Left ventricle myocardium superior (tissue), 1 donor: ENCODE data around the gene OR1E1. TPM values are rescaled to one million over a fixed set of nuclear protein-coding genes. Genes with fewer than 3 reads are reported as not detected.
"Not testable (repeated sequence)": the region's sequence is repeated elsewhere in the genome, so short reads cannot be mapped to it uniquely, and the experiment has no call there.

Experiments
- ATAC-seq: fragments of 200-7000 bp; cut with Tn5 transposase; one replicate; pipeline ENCODE4 v1.9.1; 2020; ENCODE audit warnings: mild to moderate bottlenecking, moderate library complexity
- DNase-seq: peaks from one replicate; pipeline ENCODE4 v3.0.0-alpha.2; 2020
- intact Hi-C: fragments of 100-400 bp; cut with micrococcal nuclease; formaldehyde crosslinking; loops from one replicate; pipeline ENCODE4 v1.11.0; 2022
- long read RNA-seq: library from polyadenylated mRNA; unstranded; transcript quantifications from one replicate; pipeline ENCODE4 v2.0.0, GENCODE V29; 2021
- total RNA-seq: library from RNA; stranded (reverse); fragmentation: NEBNext Ultra II Directional; extraction: Animal tissue kit (Norgen Biotek cat#: 25700); gene quantifications from one replicate; pipeline ENCODE4 v1.2.1, GENCODE V29; 2021
- donor health status: DM: no; HTN: yes; CAD: no; lungs with severe emphysema.

Gene OR1E1, protein sequence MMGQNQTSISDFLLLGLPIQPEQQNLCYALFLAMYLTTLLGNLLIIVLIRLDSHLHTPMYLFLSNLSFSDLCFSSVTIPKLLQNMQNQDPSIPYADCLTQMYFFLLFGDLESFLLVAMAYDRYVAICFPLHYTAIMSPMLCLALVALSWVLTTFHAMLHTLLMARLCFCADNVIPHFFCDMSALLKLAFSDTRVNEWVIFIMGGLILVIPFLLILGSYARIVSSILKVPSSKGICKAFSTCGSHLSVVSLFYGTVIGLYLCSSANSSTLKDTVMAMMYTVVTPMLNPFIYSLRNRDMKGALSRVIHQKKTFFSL
- total RNA-seq, result not detected
- long read RNA-seq, result 0 reads

- intact Hi-C loops, result no loop called here
- ATAC-seq, result no peak
- DNase-seq, result no peak
Measured at GRCh38 chr17:3398310-3398709, at the start of gene OR1E1. TSS of gene OR1E1 (minus strand) at chr17:3398410. CDS start at chr17:3398410, 0 bp downstream.

- no peak for DNase-seq
- ATAC-seq, result no peak
- intact Hi-C loops, result no loop called here
Measured at GRCh38 chr17:3447625-3448024, 49.4 kb upstream of the OR1E1 start.

DNA sequence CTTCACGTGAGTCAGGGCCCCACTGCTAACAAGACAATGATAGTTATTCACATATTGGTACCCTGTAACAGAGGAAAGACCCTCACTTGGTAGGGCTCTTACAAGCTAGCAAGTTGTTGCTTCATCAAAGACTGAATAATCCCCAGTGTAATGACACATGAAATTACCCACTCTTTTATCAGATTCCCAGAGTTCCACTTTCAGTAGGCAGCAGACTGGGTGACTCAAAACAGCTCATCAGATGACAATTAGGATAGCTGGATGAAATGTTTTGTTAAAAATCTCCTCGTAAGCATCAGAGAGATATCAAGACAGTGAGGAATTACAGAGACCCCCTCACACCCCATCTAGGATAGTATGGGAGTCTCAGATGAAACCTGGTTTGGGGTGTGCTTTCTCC is 42.2 kb upstream of the OR1E1 start:
- intact Hi-C loops, result no loop called here
- ATAC-seq (no peak), DNase-seq (no peak)

GRCh38 chr17:3438368-3438767 is 40.2 kb upstream of the OR1E1 start:
- intact Hi-C loops, result no loop called here
- no peak for ATAC-seq
- no peak for DNase-seq

DNA sequence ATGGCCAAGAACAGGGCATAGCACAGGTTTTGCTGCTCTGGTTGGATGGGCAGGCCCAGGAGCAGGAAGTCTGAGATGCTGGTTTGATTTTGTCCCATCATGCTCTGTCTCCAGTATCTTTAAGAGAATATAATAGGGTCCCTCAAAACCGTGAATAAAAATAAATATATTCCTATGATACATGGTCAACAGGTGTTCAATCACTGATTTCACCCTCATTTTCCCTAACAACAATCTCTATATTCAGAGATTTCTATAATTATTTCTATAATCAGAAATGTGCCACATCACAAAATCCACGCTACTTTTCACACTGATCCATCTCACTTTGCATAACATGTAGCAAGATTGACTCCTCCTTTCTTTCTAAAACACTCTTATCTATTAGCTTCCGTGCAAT is 35.5 kb upstream of the OR1E1 start, which contains the start of gene OR1E2:
TSS of gene OR1E2 (minus strand) at position 101 of the 400 bp plus-strand sequence. CDS start at position 101, 0 bp downstream.
- DNase-seq (no peak), ATAC-seq (no peak)
- intact Hi-C loops, result no loop called here

- ATAC-seq, intact Hi-C loops: not testable (repeated sequence)
- DNase-seq, result peak; percentile 37
Measured at GRCh38 chr17:3433215-3433614, 35.0 kb upstream of the OR1E1 start.

GRCh38 chr17:3418222-3418621 is 20.0 kb upstream of the OR1E1 start:
- ATAC-seq, result no peak
- intact Hi-C loops, result no loop called here

DNA sequence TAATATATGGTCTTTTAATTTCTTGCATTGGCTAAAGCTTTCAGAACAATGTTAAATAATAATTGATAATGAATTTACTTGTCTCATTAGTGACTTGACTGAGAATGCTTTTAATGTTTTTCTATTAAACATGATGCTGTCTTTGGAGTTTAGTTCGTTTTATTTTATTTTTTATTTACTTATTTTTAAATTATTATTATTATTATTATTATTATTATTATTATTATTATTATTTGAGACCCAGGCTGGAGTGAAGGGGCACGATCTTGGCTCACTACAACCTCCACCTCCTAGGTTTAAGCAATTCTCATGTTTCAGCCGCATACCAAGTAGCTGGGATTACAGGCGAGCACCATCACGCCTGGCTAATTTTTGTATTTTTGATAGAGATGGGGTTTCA is 17.4 kb upstream of the OR1E1 start:
- intact Hi-C loops, result no loop called here
- DNase-seq (no peak), ATAC-seq (no peak)

More at GRCh38 chr17:3418222-3418621, 20.0 kb upstream of the OR1E1 start:
- DNase-seq, result no peak

GRCh38 chr17:3412216-3412615 is 14.0 kb upstream of the OR1E1 start:
- ATAC-seq, DNase-seq, intact Hi-C loops: not testable (repeated sequence)

GRCh38 chr17:3411070-3411469 is 12.9 kb upstream of the OR1E1 start, which contains the start of gene OR3A3:
TSS of gene OR3A3 (plus strand) at chr17:3411370.
- intact Hi-C loops, result no loop called here
- DNase-seq (no peak), ATAC-seq (no peak)

- DNase-seq, ATAC-seq, intact Hi-C loops: not testable (repeated sequence)
Measured at GRCh38 chr17:3403856-3404255, 5.6 kb upstream of the OR1E1 start.

DNA sequence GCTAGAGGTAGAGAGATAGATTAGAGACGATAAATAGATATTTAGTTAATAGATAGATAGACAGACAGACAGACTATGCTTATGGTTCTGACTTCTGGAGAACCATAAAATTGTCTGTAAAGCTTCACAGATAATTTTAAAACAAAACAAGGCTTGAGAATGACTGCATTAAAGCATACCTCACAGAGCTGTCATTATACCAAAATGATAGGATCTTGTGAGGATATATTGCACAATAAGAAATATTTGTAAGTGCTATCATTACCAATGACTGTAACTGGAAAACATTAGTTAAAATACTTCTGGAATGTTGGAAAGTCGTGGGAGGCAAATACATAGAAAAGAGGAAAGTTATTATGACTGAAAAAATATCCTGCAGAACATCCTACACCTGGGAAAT is 3.6 kb upstream of the OR1E1 start:
- intact Hi-C loops, result no loop called here
- ATAC-seq, result no peak
- DNase-seq, result no peak

GRCh38 chr17:3400055-3400454 is 1.8 kb upstream of the OR1E1 start:
- ATAC-seq (no peak), DNase-seq (no peak)
- intact Hi-C loops, result no loop called here

DNA sequence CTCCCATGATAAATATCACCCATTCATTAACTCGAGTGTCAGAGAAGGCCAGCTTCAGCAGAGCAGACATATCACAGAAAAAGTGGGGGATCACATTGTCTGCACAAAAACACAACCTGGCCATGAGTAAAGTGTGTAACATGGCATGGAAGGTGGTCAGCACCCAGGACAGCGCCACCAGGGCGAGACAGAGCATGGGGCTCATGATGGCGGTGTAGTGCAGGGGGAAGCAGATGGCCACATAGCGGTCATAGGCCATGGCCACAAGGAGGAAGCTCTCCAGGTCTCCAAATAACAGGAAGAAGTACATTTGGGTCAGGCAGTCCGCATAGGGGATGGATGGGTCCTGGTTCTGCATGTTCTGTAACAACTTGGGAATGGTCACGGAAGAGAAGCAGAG is 409 bp downstream of the OR1E1 start:
- DNase-seq, intact Hi-C loops, ATAC-seq: not testable (repeated sequence)

GRCh38 chr17:3389791-3390190 is 8.4 kb downstream of the OR1E1 start:
- DNase-seq, result no peak
- no peak for ATAC-seq
- intact Hi-C loops, result no loop called here

DNA sequence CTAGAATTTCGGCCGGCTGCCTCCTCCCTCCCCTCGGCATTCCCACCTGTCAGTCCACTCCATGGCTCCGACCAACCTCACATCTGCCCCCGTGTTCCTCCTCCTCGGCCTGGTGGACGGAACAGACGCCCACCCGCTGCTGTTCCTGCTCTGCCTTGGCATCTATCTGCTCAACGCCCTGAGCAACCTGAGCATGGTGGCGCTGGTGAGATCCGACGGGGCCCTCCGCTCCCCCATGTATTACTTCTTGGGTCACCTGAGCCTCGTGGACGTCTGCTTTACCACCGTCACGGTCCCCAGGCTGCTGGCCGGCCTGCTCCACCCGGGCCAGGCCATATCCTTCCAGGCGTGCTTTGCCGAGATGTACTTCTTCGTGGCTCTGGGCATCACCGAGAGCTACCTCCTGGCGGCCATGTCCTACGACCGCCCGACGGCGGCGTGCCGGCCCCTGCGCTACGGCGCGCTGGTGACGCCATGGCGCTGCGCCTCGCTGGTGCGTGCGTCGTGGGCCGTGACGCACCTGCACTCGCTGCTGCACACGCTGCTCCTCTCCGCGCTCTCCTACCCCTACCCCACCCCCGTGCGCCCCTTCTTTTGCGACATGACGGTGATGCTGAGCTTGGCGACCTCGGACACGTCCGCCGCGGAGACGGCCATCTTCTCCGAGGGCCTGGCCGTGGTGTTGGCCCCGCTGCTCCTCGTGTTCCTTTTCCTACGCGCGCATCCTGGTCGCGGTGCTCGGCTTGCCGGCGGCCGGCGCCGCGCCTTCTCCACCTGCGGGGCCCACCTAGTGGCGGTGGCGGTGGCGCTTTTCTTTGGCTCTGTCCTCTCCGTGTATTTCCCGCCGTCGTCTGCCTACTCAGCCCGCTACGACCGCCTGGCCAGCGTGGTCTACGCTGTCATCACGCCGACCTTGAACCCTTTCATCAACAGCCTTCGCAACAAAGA is 12.1 kb downstream of the OR1E1 start, which contains the start of gene OR3A2:
TSS of gene OR3A2 (minus strand) at position 440 of the 948 bp plus-strand sequence.
- no peak for ATAC-seq

DNA sequence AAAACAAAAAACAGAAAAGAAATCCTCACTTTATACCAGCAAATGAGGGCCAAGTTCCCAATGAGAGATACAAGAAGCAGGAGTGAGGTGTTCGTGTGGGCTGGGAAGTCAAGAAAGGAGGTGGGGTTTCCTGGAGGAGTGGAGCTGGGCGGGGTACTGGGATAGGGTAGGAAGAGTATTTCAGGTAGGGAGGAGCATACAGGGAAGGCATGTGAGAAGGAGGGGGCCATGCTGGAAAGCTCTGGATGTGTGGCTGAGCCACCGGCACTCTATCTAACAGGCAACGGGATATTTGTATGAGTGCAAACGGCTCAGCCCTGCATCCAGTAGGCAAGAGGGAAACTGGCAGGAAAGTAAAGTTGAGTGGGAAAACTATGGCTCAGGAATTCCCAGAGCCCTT is 16.3 kb downstream of the OR1E1 start:
- intact Hi-C loops, result no loop called here
- DNase-seq (no peak), ATAC-seq (no peak)

More for the DNA sequence above, 12.1 kb downstream of the OR1E1 start, which contains the start of gene OR3A2:
- DNase-seq, result no peak
- intact Hi-C loops, result no loop called here

- no peak for DNase-seq
- no peak for ATAC-seq
- intact Hi-C loops, result no loop called here
Measured at GRCh38 chr17:3378321-3378720, 19.9 kb downstream of the OR1E1 start.

- intact Hi-C loops, DNase-seq, ATAC-seq: not testable (repeated sequence)
Measured at GRCh38 chr17:3371167-3371566, 27.0 kb downstream of the OR1E1 start.
